ENCODE measurements around the gene COL6A2. TPM values are rescaled to one million over a fixed set of nuclear protein-coding genes. Genes with fewer than 3 reads are reported as not detected.
"Not testable (repeated sequence)": the region's sequence is repeated elsewhere in the genome, so short reads cannot be mapped to it uniquely, and the experiment has no call there.

The COL6A2 gene
- total RNA-seq, 1 donor, result 11.3 TPM

DNA sequence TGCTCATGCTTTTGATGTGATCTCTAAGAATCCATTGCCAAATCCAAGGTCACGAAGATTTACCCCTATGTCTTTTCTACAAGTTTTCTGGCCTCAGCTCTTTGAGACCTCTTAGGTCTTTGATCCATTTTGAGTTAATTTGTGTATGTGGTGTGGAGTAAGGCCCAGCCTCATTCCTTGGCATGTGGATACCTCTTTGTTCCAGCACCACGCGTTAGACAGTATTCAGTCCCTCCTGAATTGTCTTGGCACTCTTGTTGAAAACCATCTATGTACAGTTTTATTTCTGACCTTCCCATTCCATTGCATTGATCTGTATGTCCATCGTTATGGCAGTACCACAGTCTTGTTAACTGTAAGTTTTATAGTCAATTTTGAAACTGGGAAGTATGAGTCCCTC lies 65.5 kb downstream of the COL6A2 start:
- no peak for DNase-seq (ENCODE audit: low read depth in 2 of 3, low spot score in 2 of 3)

DNA sequence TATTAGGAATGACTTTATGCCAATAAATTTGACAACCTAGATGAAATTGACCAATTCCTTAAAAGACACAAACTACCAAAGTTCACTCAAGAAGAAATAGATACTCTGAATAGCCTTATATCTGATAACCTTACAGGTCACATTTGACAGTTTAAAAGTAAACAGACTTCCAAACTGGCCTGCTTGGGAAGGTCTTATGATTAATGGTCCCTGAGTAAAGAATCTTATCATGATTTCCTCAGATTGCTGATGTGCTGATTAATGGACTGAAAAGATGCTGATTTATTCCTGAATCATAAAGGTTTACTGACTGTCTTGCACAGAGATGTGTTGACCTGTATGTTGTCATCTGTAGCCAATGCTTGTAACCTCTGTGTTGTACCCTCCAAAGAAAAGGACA lies 67.2 kb downstream of the COL6A2 start:
- DNase-seq (ENCODE audit: low read depth in 2 of 3, low spot score in 2 of 3), result no peak

DNA sequence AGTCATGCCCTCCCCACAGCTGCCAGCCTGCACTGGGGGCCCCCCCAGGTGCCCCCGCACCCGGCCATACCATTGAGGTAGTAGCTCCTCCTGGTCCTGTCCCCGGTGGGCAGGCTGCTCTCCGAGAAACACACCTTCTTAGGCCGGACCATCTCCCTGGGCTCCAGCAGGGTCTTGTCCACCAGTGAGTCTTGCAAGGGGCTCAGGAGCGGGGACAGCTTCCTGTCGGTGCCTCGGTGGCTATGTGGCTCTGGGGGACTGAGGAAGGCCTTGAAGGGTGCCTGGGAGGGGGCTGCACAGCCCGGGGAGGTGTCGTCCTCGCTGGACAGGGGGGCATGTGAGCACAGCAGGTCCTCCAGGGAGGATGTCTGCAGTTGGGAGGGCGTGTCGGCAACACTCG lies 70.3 kb downstream of the COL6A2 start:
- no peak for DNase-seq (ENCODE audit: low read depth in 2 of 3, low spot score in 2 of 3)

DNA sequence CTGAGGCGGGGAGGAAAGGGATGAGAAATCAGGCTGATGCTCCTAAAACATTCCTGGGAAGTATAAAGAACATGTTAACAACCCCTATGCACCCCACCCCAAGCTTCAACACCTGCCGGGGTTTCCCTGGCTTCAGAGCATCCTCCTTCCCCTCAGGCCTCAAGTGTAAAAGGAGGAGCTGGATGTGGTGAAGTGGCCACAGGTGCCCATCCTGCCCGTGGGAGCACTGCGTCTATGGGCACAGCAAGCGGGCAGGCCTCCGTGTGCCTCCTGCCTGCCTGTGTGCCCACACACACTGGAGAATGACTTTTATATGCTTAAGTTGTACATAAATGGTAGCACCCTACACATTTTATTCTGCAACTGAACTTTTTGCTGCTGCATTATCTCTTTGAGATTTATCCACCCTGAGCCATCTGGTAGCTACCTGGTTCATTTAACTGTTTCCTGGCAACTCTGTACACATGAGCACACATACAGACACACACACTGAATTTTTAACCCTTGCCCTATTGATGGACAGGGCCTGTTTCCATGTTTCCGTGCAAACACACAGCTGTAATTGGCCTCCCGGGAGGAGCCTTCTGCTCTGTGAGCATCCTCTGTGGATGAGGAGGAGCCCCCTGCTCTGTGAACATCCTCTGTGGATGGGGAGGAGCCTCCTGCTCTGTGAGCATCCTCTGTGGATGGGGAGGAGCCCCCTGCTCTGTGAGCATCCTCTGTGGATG lies 70.9 kb downstream of the COL6A2 start:
- no peak for DNase-seq (ENCODE audit: low read depth in 2 of 3, low spot score in 2 of 3)

DNA sequence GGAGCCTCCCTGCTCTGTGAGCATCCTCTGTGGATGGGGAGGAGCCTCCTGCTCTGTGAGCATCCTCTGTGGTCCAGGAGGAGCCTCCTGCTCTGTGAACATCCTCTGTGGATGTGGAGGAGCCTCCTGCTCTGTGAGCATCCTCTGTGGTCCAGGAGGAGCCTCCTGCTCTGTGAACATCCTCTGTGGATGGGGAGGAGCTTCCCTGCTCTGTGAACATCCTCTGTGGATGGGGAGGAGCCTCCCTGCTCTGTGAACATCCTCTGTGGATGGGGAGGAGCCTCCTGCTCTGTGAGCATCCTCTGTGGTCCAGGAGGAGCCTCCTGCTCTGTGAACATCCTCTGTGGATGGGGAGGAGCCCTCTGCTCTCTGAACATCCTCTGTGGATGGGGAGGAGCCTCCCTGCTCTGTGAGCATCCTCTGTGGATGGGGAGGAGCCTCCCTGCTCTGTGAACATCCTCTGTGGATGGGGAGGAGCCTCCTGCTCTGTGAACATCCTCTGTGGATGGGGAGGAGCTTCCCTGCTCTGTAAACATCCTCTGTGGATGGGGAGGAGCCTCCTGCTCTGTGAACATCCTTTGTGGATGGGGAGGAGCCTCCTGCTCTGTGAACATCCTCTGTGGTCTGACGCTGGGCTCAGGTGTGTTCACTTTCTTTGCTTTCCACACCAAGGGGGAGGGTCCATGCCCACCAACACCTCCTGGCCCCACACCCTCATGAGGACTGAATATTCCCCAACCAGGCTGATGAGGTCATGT lies 72.7 kb downstream of the COL6A2 start:
- not testable (repeated sequence) for DNase-seq (ENCODE audit: low read depth in 2 of 3, low spot score in 2 of 3)

DNA sequence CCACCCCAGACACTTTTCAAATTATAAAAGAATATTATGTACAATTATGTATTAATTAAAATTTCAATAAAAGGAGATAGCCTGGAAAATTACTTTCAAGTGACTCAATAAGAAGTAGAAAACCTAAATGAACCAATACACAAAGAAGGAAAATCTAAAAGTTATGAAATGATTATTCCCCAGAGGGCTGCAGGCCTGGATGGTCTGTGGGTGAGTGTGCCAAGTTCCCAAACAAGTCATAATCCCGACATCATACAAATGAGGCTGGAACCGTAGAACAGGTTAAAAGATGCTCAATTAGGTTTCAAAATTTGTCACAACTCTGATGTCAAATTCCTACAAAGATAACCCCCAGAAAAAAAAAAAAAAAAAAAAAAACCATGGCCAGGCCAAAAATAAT lies 73.7 kb downstream of the COL6A2 start:
- no peak for DNase-seq (ENCODE audit: low read depth in 2 of 3, low spot score in 2 of 3)

DNA sequence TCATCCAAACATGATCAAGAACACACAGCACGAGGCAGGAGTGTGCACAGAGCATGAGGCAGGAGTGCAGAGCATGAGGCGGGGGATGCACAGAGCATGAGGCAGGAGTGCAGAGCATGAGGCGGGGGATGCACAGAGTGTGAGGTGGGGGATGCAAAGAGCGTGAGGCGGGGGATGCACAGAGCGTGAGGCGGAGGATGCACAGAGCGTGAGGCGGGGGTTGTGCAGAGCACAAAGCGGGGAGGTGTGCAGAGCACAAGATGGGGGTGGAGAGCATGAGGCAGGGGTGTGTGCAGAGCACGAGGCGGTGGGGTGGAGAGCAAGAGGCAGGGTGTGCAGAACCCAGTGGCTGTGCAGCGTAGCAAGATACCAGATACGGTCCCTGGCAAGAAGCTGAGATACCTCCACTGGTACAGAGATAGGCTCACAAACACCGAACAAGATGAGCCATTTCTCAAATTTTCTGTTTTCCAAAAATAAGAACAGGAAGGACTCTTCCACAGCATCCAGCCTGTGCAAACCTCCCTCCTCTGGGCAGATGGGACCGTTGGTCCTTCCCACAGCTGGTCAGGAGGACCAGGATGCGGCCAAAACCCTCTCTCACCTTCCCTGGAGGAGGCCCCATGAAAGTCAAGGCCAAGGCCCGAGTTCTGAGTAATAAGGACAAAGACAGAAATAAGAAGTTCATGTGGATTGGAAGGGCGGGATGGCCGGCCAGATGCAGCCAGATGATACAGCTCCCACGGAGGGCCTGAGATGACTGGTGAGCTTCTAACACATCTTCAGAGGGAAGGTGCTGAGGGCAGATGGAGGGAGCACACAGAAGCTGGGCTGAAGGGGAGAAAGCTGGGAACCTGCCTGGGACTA lies 74.3 kb downstream of the COL6A2 start:
- DNase-seq (ENCODE audit: low read depth in 2 of 3, low spot score in 2 of 3), result no peak

DNA sequence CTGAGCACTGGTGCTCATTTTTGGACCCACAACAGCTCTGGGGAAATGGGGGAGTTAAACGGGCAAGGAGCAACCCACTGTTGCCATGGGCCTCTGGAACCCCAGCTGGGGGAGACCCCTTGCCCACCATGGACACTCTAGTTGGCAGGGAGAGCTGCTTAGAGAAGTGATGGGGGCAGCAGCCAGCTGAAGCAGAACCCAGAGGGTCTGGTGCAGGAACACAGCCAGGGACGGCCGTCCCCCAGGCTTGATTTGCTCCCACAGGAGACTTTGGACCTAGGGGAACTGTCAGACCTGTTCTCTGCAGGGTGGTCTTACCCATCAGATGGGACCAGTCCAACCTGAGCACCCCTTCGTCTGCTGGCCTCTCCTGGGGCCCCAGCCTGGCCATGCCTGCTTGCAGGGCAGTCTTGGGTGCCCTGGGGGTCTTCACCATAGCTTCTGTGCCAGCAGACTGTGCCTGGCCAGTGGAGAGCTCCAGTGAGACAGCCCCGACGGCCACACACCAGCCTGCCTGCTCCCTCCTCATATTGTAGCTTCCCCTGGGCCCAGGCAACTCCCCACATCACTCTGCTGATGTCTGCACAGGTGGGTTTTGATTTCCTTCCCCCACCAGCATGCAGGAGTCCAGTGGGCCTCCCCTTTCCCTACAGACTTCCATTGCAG lies 75.1 kb downstream of the COL6A2 start:
- DNase-seq (ENCODE audit: low read depth in 2 of 3, low spot score in 2 of 3), result no peak

DNA sequence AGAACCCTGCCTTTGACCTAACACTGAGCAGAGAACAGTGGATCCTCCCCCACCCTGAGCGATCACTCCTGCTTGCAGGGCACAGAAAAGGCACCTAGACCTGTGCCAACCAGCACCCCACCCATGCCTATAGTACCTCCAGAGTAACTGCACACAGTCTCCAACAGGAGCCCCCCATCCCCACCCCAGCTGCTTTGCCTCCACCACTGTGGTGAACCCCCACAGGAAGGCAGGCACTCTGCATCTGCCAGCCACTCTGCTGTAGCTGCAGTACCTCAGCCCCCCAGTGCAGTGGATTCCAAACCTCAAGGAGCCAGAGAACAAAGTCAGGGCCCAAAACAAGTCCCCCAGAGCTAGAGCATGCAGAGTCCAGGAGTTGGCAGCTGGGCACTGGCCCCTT lies 75.7 kb downstream of the COL6A2 start:
- no peak for DNase-seq (ENCODE audit: low read depth in 2 of 3, low spot score in 2 of 3)

DNA sequence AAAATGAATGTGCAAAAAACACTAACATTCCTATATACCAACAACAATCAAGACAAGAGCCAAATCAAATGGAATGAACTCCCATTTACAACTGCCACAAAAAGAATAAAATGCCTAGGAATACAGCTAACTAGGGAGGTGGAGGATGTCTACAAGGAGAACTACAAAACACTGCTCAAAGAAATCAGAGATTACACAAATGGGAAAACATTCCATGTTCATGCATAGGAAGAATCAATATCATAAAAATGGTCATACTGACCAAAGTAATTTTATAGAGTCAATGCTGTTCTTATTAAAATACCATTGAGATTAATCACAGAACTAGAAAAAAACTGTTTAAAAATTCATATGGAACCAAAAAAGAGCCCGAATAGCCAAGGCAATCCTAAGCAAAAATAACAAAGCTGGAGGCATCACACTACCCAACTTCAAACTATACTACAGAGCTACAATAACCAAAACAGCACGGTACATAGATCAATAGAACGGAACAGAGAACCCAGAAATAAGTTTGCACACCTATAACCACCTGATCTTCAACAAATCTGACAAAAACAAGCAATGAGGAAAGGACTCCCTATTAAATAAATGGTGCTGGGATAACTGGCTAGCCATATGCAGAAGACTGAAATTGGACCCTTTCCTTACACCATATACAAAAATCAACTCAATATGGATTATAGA lies 78.7 kb downstream of the COL6A2 start:
- DNase-seq (ENCODE audit: low read depth in 2 of 3, low spot score in 2 of 3), result not testable (repeated sequence)

DNA sequence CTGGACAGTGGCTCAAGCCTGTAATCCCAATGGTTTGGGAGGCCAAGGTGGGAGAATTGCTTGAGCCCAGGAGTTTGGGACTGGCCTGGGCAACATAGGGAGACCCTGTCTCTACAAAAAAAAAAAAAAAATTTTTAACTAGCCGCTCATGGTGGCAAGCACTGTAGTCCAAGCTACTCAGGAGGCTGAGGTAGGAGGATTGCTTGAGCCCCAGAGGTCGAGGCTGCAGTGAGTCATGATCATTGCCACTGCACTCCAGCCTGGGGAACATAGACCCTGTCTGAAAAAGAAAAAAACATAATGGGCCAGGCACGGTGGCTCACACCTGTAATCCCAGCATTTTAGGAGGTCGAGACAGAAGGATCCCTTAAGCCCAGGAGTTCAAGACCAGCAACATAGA lies 81.0 kb downstream of the COL6A2 start:
- no peak for DNase-seq (ENCODE audit: low read depth in 2 of 3, low spot score in 2 of 3)

Small RNA genes within 50 kb of the gene (small RNA-seq; reads per million reads assigned to genes)
- gene PSMA6P3, result not detected

Other genes starting within 250 kb of the COL6A2 start
- gene COL6A1, start 116.3 kb upstream of the COL6A2 start, total RNA-seq, result 5.7 TPM
- 0.54 TPM for gene FTCD, start 57.5 kb downstream of the COL6A2 start, total RNA-seq
- gene SPATC1L, start 86.3 kb downstream of the COL6A2 start, total RNA-seq, result 21.5 TPM
- 41.7 TPM for gene LSS, start 130.7 kb downstream of the COL6A2 start, total RNA-seq
- gene MCM3AP, start 187.5 kb downstream of the COL6A2 start, total RNA-seq, result 83.2 TPM
- gene YBEY, start 188.2 kb downstream of the COL6A2 start, total RNA-seq, result 7.3 TPM
- 13.5 TPM for gene C21orf58, start 225.8 kb downstream of the COL6A2 start, total RNA-seq
- 36.9 TPM for gene PCNT, start 226.0 kb downstream of the COL6A2 start, total RNA-seq